SK-N-SH (cell line): ENCODE results near the gene IQGAP1. TPM values are rescaled to one million over a fixed set of nuclear protein-coding genes. Genes with fewer than 3 reads are reported as not detected.

ENCODE experiments used
- CTCF ChIA-PET: fragments of 300-600, 350-600 bp; formaldehyde crosslinking; extraction: SDS; loops from one replicate; lab custom pipeline; 2021; lab: Yijun Ruan, JAX
- POLR2A ChIA-PET: fragments of 350-600 bp; sonication (Branson Sonifier 250); formaldehyde crosslinking; extraction: SDS; loops from one replicate; lab custom pipeline; 2020; ENCODE audit warnings: antibody characterized with exemption, inconsistent platforms; lab: Yijun Ruan, JAX
- DNase-seq: peaks from one replicate; pipeline ENCODE4 v3.0.0; 2012
- H2AFZ ChIP-seq: fragments of 200-600 bp; sonication (generic); 2 replicates; pipeline ENCODE4 v1.8.1; 2016; ENCODE audit warnings: antibody characterized with exemption, mild to moderate bottlenecking, low read depth
- H3F3A ChIP-seq: fragments of 200-600 bp; sonication (generic); replicated peaks from 2 replicates; pipeline ENCODE3; 2016; ENCODE audit warnings: antibody characterized with exemption, mild to moderate bottlenecking; ENCODE audit not compliant: insufficient read depth
- H3K27ac ChIP-seq, 2 experiments: fragments of 200-500 bp in 1 of 2; fragments of 200-600 bp in 1 of 2; sonication (Bioruptor generic) in 1 of 2; sonication (generic), shearing (Covaris generic) in 1 of 2; 2 replicates each; pipeline versions ENCODE4 v1.5.1 to v1.6.1; 2014 to 2016; ENCODE audit warnings: low read depth in 2 of 2, inconsistent platforms in 1 of 2, low read length in 1 of 2, mild to moderate bottlenecking in 1 of 2, mixed read lengths in 1 of 2
- H3K27me3 ChIP-seq: fragments of 200-600 bp; sonication (generic), shearing (Covaris generic); 2 replicates; pipeline ENCODE4 v1.6.1; 2016; ENCODE audit warnings: mixed run types; ENCODE audit not compliant: insufficient read depth
- H3K36me3 ChIP-seq, 2 experiments: fragments of 200-500 bp in 1 of 2; fragments of 200-600 bp in 1 of 2; sonication (Bioruptor generic) in 1 of 2; sonication (generic) in 1 of 2; replicated peaks in 1 of 2; 2 replicates each; pipeline versions ENCODE3 to v1.5.1; 2014 to 2016; ENCODE audit warnings: low read length in 1 of 2, mild to moderate bottlenecking in 1 of 2; ENCODE audit not compliant: insufficient read depth in 2 of 2, control insufficient read depth in 1 of 2
- H3K4me1 ChIP-seq, 2 experiments: fragments of 200-500 bp in 1 of 2; fragments of 200-600 bp in 1 of 2; sonication (Bioruptor generic) in 1 of 2; sonication (generic), shearing (Covaris generic) in 1 of 2; 2 replicates each; pipeline versions ENCODE4 v1.5.1 to v1.6.1; 2014 to 2016; ENCODE audit warnings: low read depth in 1 of 2, low read length in 1 of 2, mixed run types in 1 of 2; ENCODE audit not compliant: insufficient read depth in 2 of 2, control insufficient read depth in 1 of 2
- H3K4me2 ChIP-seq: fragments of 200-600 bp; sonication (generic), shearing (Covaris generic); 2 replicates; pipeline ENCODE4 v1.6.1; 2017; ENCODE audit warnings: mixed run types
- H3K4me3 ChIP-seq, 2 experiments: fragments of 200-500 bp in 1 of 2; fragments of 200-600 bp in 1 of 2; sonication (Bioruptor generic) in 1 of 2; sonication (generic), shearing (Covaris generic) in 1 of 2; 2 replicates each; pipeline versions ENCODE4 v1.5.1 to v1.8.1; 2014 to 2016; ENCODE audit warnings: low read depth in 2 of 2, inconsistent platforms in 1 of 2, low read length in 1 of 2, mild to moderate bottlenecking in 1 of 2, mixed read lengths in 1 of 2, moderate library complexity in 1 of 2
- H3K79me2 ChIP-seq: fragments of 200-600 bp; sonication (generic); 2 replicates; pipeline ENCODE4 v1.8.1; 2017; ENCODE audit warnings: mild to moderate bottlenecking; ENCODE audit not compliant: insufficient read depth
- H3K9ac ChIP-seq: fragments of 200-600 bp; sonication (generic); 2 replicates; pipeline ENCODE4 v1.6.1; 2017; ENCODE audit warnings: mixed run types
- H3K9me2 ChIP-seq: fragments of 200-600 bp; sonication (generic); 2 replicates; pipeline ENCODE4 v1.6.1; 2017; ENCODE audit warnings: mixed run types
- H3K9me3 ChIP-seq: fragments of 200-600 bp; sonication (generic); 2 replicates; pipeline ENCODE4 v1.6.1; 2017; ENCODE audit warnings: mixed run types, mild to moderate bottlenecking, moderate library complexity
- H4K20me1 ChIP-seq: fragments of 200-600 bp; sonication (generic); 2 replicates; pipeline ENCODE4 v1.6.1; 2017; ENCODE audit warnings: mild to moderate bottlenecking, mixed run types; ENCODE audit not compliant: insufficient read depth
- CHD2 ChIP-seq: fragments of 150-350 bp; IDR thresholded peaks from 2 replicates; pipeline ENCODE4 v1.6.1; 2018; ENCODE audit warnings: low read length; ENCODE audit not compliant: partially characterized antibody
- ELF1 ChIP-seq: IDR thresholded peaks from 2 replicates; pipeline ENCODE4 v1.4.0; 2012
- EP300 ChIP-seq, 2 experiments: IDR thresholded peaks; 2 replicates each; pipeline versions ENCODE4 v1.4.0 to v1.6.1; 2012; ENCODE audit warnings: borderline replicate concordance in 1 of 2, low read depth in 1 of 2, low read length in 1 of 2
- FOSL2 ChIP-seq: IDR thresholded peaks from 2 replicates; pipeline ENCODE4 v1.4.0; 2012; ENCODE audit warnings: low read depth, mild to moderate bottlenecking, moderate library complexity, borderline replicate concordance
- FOXJ3 ChIP-seq: sonication (generic); formaldehyde crosslinking; IDR thresholded peaks from 2 replicates; pipeline ENCODE4 v1.5.1; 2020; ENCODE audit warnings: mild to moderate bottlenecking, missing genetic modification reagents
- FOXM1 ChIP-seq: IDR thresholded peaks from 2 replicates; pipeline ENCODE4 v1.4.0; 2012; ENCODE audit warnings: low read depth, mild to moderate bottlenecking
- JUND ChIP-seq: IDR thresholded peaks from 2 replicates; pipeline ENCODE4 v1.4.0; 2012
- MXI1 ChIP-seq: IDR thresholded peaks from 2 replicates; pipeline ENCODE4 v1.6.1; 2012; ENCODE audit warnings: mild to moderate bottlenecking, low read depth, low read length, improper control_type of control experiment
- NRF1 ChIP-seq: IDR thresholded peaks from 2 replicates; pipeline ENCODE4 v1.6.1; 2012; ENCODE audit warnings: low read depth, mild to moderate bottlenecking, low read length
- POLR2AphosphoS5 ChIP-seq: IDR thresholded peaks from 2 replicates; pipeline ENCODE4 v1.6.1; 2012; ENCODE audit warnings: low read depth, low read length
- RAD21 ChIP-seq: IDR thresholded peaks from 2 replicates; pipeline ENCODE4 v1.6.1; 2012; ENCODE audit warnings: mild to moderate bottlenecking, low read length
- RCOR1 ChIP-seq: fragments of 150-350 bp; IDR thresholded peaks from 2 replicates; pipeline ENCODE4 v1.6.1; 2017; ENCODE audit warnings: antibody characterized with exemption, low read length
- RXRA ChIP-seq: IDR thresholded peaks from 2 replicates; pipeline ENCODE4 v1.4.0; 2012; ENCODE audit warnings: low read depth, mild to moderate bottlenecking, borderline replicate concordance
- SIN3A ChIP-seq: IDR thresholded peaks from 2 replicates; pipeline ENCODE4 v1.6.1; 2012; ENCODE audit warnings: low read depth, mild to moderate bottlenecking, low read length, moderate library complexity, borderline replicate concordance
- SMC3 ChIP-seq: IDR thresholded peaks from 2 replicates; pipeline ENCODE4 v1.6.1; 2012; ENCODE audit warnings: low read depth, low read length, improper control_type of control experiment
- TAF1 ChIP-seq: IDR thresholded peaks from 2 replicates; pipeline ENCODE4 v1.6.1; 2012; ENCODE audit warnings: low read depth, mild to moderate bottlenecking, low read length, moderate library complexity, borderline replicate concordance
- TCF12 ChIP-seq: IDR thresholded peaks from 2 replicates; pipeline ENCODE4 v1.4.0; 2012
- TEAD4 ChIP-seq: IDR thresholded peaks from 2 replicates; pipeline ENCODE4 v1.4.0; 2012; ENCODE audit warnings: mild to moderate bottlenecking, borderline replicate concordance; ENCODE audit not compliant: insufficient read depth
- YY1 ChIP-seq: IDR thresholded peaks from 2 replicates; pipeline ENCODE4 v1.4.0; 2012; ENCODE audit warnings: low read depth, mild to moderate bottlenecking
- WGBS: methylation state at CpG from one replicate; pipeline ENCODE4 v1.1.6; 2017; ENCODE audit warnings: low lambda C conversion rate; 5-methylcytosine and 5-hydroxymethylcytosine counted together
- polyA plus RNA-seq, 3 experiments: library from polyadenylated mRNA; depleted of rRNA; stranded (reverse); fragments of >200 nt; gene quantifications; 2 replicates each; pipeline ENCODE4 v1.2.3, GENCODE V29; 2012
- TF ChIP-seq, protein P1 (sequence below): IDR thresholded peaks from 2 replicates; pipeline ENCODE4; 2012
- TF ChIP-seq, protein P2 (sequence below): fragments of 150-350 bp; IDR thresholded peaks from 2 replicates; pipeline ENCODE4 v1.6.1; 2017; ENCODE audit warnings: antibody characterized with exemption, low read length, low read depth, borderline replicate concordance
- TF ChIP-seq, protein P3 (sequence below): IDR thresholded peaks from 2 replicates; pipeline ENCODE4 v1.4.0; 2012; ENCODE audit warnings: low read depth, borderline replicate concordance
- TF ChIP-seq, protein P4 (sequence below): IDR thresholded peaks from 2 replicates; pipeline ENCODE4 v1.4.0; 2012; ENCODE audit warnings: low read depth
- TF ChIP-seq, protein P5 (sequence below): fragments of 150-350 bp; IDR thresholded peaks from 2 replicates; pipeline ENCODE4 v1.6.1; 2016; ENCODE audit warnings: mild to moderate bottlenecking, low read depth, low read length

IQGAP1 gene
- polyA plus RNA-seq, 1 of the 3 experiments (the other 2 are of a cell fraction) = 56.5 TPM

DNA sequence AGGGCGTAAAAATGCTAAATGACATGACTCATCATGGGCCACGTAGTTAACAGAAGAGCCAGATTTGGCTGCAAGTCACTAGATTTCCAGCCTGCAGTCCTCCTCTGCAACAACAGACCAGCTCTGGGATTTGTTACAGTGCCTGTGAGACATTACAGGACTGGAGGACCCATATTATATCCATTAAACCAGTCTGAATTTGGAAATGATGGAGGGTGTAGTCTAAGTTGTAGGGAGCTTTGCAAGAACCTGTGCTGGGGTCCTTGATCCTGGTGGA, 25.2 kb upstream of the IQGAP1 start (continued):
- TF ChIP-seq, protein P1, sequence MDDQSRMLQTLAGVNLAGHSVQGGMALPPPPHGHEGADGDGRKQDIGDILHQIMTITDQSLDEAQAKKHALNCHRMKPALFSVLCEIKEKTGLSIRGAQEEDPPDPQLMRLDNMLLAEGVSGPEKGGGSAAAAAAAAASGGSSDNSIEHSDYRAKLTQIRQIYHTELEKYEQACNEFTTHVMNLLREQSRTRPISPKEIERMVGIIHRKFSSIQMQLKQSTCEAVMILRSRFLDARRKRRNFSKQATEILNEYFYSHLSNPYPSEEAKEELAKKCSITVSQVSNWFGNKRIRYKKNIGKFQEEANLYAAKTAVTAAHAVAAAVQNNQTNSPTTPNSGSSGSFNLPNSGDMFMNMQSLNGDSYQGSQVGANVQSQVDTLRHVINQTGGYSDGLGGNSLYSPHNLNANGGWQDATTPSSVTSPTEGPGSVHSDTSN = peak; percentile 22; the same call in 1 of the 2 replicates
- TF ChIP-seq TAF1 (no peak), RXRA (no peak), ELF1 (no peak), MXI1 (no peak), RCOR1 (no peak), YY1 (no peak), NRF1 (no peak)
- TF ChIP-seq, protein P2, sequence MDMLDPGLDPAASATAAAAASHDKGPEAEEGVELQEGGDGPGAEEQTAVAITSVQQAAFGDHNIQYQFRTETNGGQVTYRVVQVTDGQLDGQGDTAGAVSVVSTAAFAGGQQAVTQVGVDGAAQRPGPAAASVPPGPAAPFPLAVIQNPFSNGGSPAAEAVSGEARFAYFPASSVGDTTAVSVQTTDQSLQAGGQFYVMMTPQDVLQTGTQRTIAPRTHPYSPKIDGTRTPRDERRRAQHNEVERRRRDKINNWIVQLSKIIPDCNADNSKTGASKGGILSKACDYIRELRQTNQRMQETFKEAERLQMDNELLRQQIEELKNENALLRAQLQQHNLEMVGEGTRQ = no peak
- TF ChIP-seq, protein P3, sequence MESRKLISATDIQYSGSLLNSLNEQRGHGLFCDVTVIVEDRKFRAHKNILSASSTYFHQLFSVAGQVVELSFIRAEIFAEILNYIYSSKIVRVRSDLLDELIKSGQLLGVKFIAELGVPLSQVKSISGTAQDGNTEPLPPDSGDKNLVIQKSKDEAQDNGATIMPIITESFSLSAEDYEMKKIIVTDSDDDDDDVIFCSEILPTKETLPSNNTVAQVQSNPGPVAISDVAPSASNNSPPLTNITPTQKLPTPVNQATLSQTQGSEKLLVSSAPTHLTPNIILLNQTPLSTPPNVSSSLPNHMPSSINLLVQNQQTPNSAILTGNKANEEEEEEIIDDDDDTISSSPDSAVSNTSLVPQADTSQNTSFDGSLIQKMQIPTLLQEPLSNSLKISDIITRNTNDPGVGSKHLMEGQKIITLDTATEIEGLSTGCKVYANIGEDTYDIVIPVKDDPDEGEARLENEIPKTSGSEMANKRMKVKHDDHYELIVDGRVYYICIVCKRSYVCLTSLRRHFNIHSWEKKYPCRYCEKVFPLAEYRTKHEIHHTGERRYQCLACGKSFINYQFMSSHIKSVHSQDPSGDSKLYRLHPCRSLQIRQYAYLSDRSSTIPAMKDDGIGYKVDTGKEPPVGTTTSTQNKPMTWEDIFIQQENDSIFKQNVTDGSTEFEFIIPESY = no peak

DNA sequence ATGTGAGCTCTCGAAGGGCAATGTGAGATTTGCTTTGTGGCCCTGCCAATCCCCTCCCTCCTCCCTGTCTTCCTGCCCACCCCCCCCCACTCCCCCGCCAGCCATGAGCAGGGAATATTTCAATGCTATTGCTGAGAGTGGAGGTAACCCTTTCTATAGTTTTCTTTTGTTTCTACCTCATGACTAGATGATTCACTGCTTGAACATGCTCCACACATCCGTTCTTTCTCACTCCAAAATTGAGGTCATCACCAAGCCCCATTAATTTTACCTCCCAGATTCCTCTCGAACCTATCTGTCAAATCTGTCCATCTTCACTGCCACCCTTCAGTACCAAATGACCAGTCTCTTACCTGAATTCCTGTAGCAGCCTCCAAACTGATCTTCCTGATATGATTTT, 23.8 kb upstream of the IQGAP1 start:
- POLR2A ChIA-PET = no interaction called here
- H3K27me3 ChIP-seq = no peaks in the 10 kb centered on the region

More for the DNA sequence above, 23.8 kb upstream of the IQGAP1 start:
- Histone ChIP-seq H3K9me2 (no peaks in the 10 kb centered on the region), H3K79me2 (no peaks in the 10 kb centered on the region), H3K4me3 (no peak overlapping the region), H3K9ac (peak overlapping the region; percentile 45; the same call in 1 of the 2 replicates), H2AFZ (no peak overlapping the region), H3K27ac (peak overlapping the region in 1 of 2 experiments; percentile 91; a peak in 2 of 4 replicates), H3K4me1 (peaks cover 0 to 19% of the 10 kb centered on the region in 2 experiments), H3K4me2 (no peak overlapping the region), H3F3A (peaks cover 27% of the 10 kb centered on the region), H3K9me3 (no peaks in the 10 kb centered on the region), H3K36me3 (peaks cover 0 to 2% of the 10 kb centered on the region in 2 experiments), H4K20me1 (no peaks in the 10 kb centered on the region)
- WGBS = 24% methylated on average over 4 of the region's 4 CpGs
- CTCF ChIA-PET = no interaction called here
- TF ChIP-seq CHD2 (no peak), SIN3A (no peak), TCF12 (peak; percentile 15; the same call in 1 of the 2 replicates), POLR2AphosphoS5 (peak; percentile 27; the same call in 1 of the 2 replicates), JUND (peak; percentile 36; the same call in 1 of the 2 replicates), MXI1 (no peak), ELF1 (no peak), FOSL2 (peak; percentile 49; the same call in 1 of the 2 replicates), RXRA (no peak), EP300 (IDR thresholded peaks at IDR 0.05; ENCODE audit: borderline replicate concordance in 1 of 2, low read depth in 1 of 2, low read length in 1 of 2) (no peak), RCOR1 (no peak), TEAD4 (no peak), FOXM1 (no peak), FOXJ3 (CRISPR knock-in tag) (no peak), SMC3 (no peak), RAD21 (no peak), NRF1 (no peak)
- TF ChIP-seq, protein P4, sequence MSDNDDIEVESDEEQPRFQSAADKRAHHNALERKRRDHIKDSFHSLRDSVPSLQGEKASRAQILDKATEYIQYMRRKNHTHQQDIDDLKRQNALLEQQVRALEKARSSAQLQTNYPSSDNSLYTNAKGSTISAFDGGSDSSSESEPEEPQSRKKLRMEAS = no peak
- TF ChIP-seq, protein P5, sequence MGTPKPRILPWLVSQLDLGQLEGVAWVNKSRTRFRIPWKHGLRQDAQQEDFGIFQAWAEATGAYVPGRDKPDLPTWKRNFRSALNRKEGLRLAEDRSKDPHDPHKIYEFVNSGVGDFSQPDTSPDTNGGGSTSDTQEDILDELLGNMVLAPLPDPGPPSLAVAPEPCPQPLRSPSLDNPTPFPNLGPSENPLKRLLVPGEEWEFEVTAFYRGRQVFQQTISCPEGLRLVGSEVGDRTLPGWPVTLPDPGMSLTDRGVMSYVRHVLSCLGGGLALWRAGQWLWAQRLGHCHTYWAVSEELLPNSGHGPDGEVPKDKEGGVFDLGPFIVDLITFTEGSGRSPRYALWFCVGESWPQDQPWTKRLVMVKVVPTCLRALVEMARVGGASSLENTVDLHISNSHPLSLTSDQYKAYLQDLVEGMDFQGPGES = no peak
- TF ChIP-seq, protein P1 = peak; percentile 87
- TF ChIP-seq, protein P2 = no peak
- no peak for DNase-seq
